Measurements from ENCODE around the gene MRPS15.
"Not testable (repeated sequence)": the region's sequence is repeated elsewhere in the genome, so short reads cannot be mapped to it uniquely, and the experiment has no call there.

The MRPS15 gene

DNA sequence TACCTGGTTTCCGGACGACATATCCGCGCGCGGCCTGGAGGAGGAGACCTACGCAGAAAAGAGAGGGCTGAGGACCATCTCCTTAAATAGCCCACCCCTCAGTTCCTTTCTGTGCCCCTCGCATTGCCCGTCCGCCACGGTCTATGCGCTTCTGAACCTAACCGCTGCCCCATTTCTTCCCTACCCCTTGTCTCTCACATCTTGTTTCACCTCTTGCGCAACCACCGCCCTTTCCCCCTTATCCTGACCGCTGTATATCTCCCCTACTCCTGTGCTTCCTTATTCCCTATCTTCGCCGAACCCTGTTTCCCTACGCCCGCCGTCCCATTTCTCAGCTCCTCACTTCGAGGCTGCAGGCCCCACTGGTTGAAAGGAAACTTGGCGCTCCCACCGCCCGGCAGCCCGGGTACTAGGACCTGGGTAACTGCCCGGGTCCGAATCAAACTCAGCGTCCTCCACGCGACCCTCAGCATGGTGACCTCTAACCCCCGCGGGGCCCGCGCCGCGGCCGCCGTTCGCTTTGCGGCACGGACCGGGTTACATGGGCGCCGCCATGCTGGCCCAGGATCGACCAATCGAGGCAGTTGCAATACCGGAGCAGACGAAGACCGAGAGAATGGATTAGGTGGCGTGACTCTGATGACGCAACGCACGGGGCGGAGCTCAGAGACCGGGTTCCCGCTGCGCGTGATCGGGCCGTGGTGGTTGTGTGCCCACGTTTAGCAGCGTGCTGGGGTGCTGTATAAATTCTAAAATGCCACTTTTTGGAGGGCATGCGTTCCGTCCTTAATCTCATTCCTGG lies at the start of gene MRPS15:
MRPS15 (minus strand) TSS at position 582 of the 802 bp plus-strand sequence; CDS start at position 473, 109 bp downstream.
- Histone ChIP-seq H3K27me3 (ENCODE audit: low read depth, low read length) (no peaks in the 10 kb centered on the region), H3K9me3 (ENCODE audit: control insufficient read depth in 1 of 2, low read length in 2 of 2) (no peaks in the 10 kb centered on the region), H3K27ac (ENCODE audit: low read length) (peak within 1 kb of the TSS; percentile 94), H3K4me1 (ENCODE audit: control insufficient read depth in 1 of 2, insufficient read depth in 2 of 2, low read length in 2 of 2) (peaks cover 7 to 23% of the 10 kb centered on the region in 2 donors), H3K4me3 (ENCODE audit: low read depth in 1 of 2, low read length in 2 of 2) (peak within 1 kb of the TSS; percentile 98 to 99), H3K36me3 (ENCODE audit: control insufficient read depth in 1 of 2, insufficient read depth in 2 of 2, low read length in 2 of 2) (peaks cover 25 to 32% of the 10 kb centered on the region in 2 donors)

DNA sequence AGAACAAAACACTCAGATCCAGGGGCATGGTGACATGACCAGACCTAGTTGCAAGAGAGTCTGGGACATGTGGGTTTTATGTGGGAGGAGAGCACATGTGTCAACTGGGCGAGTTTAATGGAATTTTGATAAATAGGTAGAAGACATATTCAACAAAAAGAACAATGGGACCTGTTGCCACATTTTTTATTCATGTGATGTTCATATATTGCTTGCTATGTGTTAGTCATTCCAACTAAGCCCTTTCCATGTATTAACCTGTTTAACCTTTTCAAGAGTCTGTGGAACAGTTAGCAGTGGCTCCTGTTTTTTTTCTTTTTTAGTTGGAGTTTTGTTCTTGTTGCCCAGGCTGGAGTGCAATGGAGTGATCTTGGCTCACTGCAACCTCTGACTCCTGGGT lies 48.7 kb upstream of the MRPS15 start:
- Histone ChIP-seq H3K36me3 (ENCODE audit: control insufficient read depth in 1 of 2, insufficient read depth in 2 of 2, low read length in 2 of 2) (no peaks in the 10 kb centered on the region), H3K27ac (ENCODE audit: low read length) (no peak overlapping the region), H3K27me3 (ENCODE audit: low read depth, low read length) (no peaks in the 10 kb centered on the region), H3K4me1 (ENCODE audit: control insufficient read depth in 1 of 2, insufficient read depth in 2 of 2, low read length in 2 of 2) (no peaks in the 10 kb centered on the region), H3K9me3 (ENCODE audit: control insufficient read depth in 1 of 2, low read length in 2 of 2) (no peaks in the 10 kb centered on the region), H3K4me3 (ENCODE audit: low read depth in 1 of 2, low read length in 2 of 2) (no peak overlapping the region)

- H3K4me1 ChIP-seq (ENCODE audit: control insufficient read depth in 1 of 2, insufficient read depth in 2 of 2, low read length in 2 of 2): no peaks in the 10 kb centered on the region
- no peaks in the 10 kb centered on the region for H3K36me3 ChIP-seq (ENCODE audit: control insufficient read depth in 1 of 2, insufficient read depth in 2 of 2, low read length in 2 of 2)
- H3K4me3 ChIP-seq (ENCODE audit: low read depth in 1 of 2, low read length in 2 of 2): no peak overlapping the region
- no peaks in the 10 kb centered on the region for H3K9me3 ChIP-seq (ENCODE audit: control insufficient read depth in 1 of 2, low read length in 2 of 2)
- no peak overlapping the region for H3K27ac ChIP-seq (ENCODE audit: low read length)
- H3K27me3 ChIP-seq (ENCODE audit: low read depth, low read length): no peaks in the 10 kb centered on the region
Observed at GRCh38 chr1:36511804-36512798, 47.9 kb upstream of the MRPS15 start.

GRCh38 chr1:36511220-36511619 lies 47.0 kb upstream of the MRPS15 start:
- H3K27me3 ChIP-seq (ENCODE audit: low read depth, low read length); H3K36me3 ChIP-seq (ENCODE audit: control insufficient read depth in 1 of 2, insufficient read depth in 2 of 2, low read length in 2 of 2); H3K4me1 ChIP-seq (ENCODE audit: control insufficient read depth in 1 of 2, insufficient read depth in 2 of 2, low read length in 2 of 2); H3K27ac ChIP-seq (ENCODE audit: low read length); H3K9me3 ChIP-seq (ENCODE audit: control insufficient read depth in 1 of 2, low read length in 2 of 2); H3K4me3 ChIP-seq (ENCODE audit: low read depth in 1 of 2, low read length in 2 of 2): not testable (repeated sequence)

DNA sequence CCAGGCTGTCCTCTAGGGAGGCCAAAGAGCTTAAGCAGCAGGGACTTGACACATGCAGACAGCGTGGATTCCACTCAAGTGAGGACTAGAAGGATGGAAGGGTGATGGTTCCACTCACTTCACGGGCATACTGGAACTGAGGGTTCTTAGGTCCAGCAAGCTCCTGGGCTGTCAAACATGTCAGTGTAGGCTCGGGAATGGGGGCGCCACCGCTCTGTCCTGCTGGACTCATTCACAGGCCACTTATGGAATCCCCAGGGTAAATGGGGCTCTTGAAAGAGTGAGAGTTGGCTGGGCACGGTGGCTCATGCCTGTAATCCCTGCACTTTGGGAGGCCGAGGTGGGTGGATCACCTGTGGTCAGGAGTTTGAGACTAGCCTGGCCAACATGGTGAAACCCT lies 46.2 kb upstream of the MRPS15 start:
- Histone ChIP-seq H3K4me3 (ENCODE audit: low read depth in 1 of 2, low read length in 2 of 2) (no peak overlapping the region), H3K27me3 (ENCODE audit: low read depth, low read length) (no peaks in the 10 kb centered on the region)

GRCh38 chr1:36508257-36508656 lies 44.1 kb upstream of the MRPS15 start:
- Histone ChIP-seq H3K4me1 (ENCODE audit: control insufficient read depth in 1 of 2, insufficient read depth in 2 of 2, low read length in 2 of 2) (no peaks in the 10 kb centered on the region), H3K27ac (ENCODE audit: low read length) (no peak overlapping the region), H3K36me3 (ENCODE audit: control insufficient read depth in 1 of 2, insufficient read depth in 2 of 2, low read length in 2 of 2) (no peaks in the 10 kb centered on the region), H3K4me3 (ENCODE audit: low read depth in 1 of 2, low read length in 2 of 2) (no peak overlapping the region), H3K27me3 (ENCODE audit: low read depth, low read length) (no peaks in the 10 kb centered on the region), H3K9me3 (ENCODE audit: control insufficient read depth in 1 of 2, low read length in 2 of 2) (no peaks in the 10 kb centered on the region)

More for the DNA sequence above, 46.2 kb upstream of the MRPS15 start:
- Histone ChIP-seq H3K36me3 (ENCODE audit: control insufficient read depth in 1 of 2, insufficient read depth in 2 of 2, low read length in 2 of 2) (no peaks in the 10 kb centered on the region), H3K27ac (ENCODE audit: low read length) (no peak overlapping the region), H3K4me1 (ENCODE audit: control insufficient read depth in 1 of 2, insufficient read depth in 2 of 2, low read length in 2 of 2) (no peaks in the 10 kb centered on the region), H3K9me3 (ENCODE audit: control insufficient read depth in 1 of 2, low read length in 2 of 2) (no peaks in the 10 kb centered on the region)

DNA sequence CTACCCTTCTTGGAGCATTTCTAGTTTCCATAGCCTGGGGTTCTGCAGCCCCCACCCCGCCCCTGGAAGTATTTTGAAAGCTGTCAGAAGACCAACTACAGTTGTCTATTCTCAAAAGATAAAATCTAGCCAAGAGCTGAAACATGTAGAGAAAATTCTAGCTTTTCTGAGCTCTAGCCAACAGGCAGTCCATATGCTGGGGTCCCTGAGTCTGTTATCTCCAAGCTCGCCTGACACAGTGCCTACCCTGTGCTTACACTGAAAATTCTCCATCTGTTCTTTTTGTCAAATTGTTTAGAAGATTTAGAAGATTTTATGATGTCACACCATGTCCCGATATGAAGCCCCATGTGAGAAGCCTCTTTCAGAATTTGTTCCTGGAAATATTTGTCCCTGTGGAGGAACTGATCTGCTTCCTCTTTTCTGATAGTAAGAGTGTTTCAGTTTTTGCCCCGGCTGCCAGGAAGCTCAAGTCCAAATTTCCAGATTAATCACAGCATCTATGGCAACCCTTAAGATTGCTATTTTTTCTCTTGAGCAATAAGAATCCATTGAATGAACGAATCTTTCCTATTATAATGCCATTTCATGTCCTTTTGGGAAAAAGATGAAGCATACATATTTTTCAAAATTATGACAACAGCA lies 42.2 kb upstream of the MRPS15 start:
- Histone ChIP-seq H3K9me3 (ENCODE audit: control insufficient read depth in 1 of 2, low read length in 2 of 2) (no peaks in the 10 kb centered on the region), H3K27ac (ENCODE audit: low read length) (no peak overlapping the region), H3K4me1 (ENCODE audit: control insufficient read depth in 1 of 2, insufficient read depth in 2 of 2, low read length in 2 of 2) (no peaks in the 10 kb centered on the region), H3K4me3 (ENCODE audit: low read depth in 1 of 2, low read length in 2 of 2) (no peak overlapping the region), H3K27me3 (ENCODE audit: low read depth, low read length) (no peaks in the 10 kb centered on the region), H3K36me3 (ENCODE audit: control insufficient read depth in 1 of 2, insufficient read depth in 2 of 2, low read length in 2 of 2) (no peaks in the 10 kb centered on the region)

DNA sequence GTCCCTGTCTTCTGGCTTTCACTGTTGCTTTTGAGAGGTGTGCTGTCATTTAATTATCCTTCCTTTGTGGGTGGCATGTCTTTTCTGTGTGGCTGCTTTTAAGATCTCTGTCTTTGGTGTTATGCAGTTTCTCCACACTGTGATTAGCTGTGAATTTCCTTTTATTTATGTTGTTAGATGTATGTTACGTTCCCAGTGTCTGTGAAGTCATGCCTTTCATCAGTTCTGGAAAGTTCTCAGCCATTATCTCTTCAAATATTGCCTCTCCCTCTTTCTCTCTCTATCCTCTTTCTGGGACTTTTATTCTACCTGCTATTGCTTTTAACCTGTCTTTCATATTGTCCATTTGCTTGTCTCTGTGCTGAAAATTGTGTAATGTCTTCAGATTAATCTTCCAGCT lies 39.5 kb upstream of the MRPS15 start:
- no peaks in the 10 kb centered on the region for H3K36me3 ChIP-seq (ENCODE audit: control insufficient read depth in 1 of 2, insufficient read depth in 2 of 2, low read length in 2 of 2)
- H3K4me1 ChIP-seq (ENCODE audit: control insufficient read depth in 1 of 2, insufficient read depth in 2 of 2, low read length in 2 of 2): no peaks in the 10 kb centered on the region
- H3K4me3 ChIP-seq (ENCODE audit: low read depth in 1 of 2, low read length in 2 of 2): no peak overlapping the region
- no peak overlapping the region for H3K27ac ChIP-seq (ENCODE audit: low read length)
- H3K27me3 ChIP-seq (ENCODE audit: low read depth, low read length): no peaks in the 10 kb centered on the region
- H3K9me3 ChIP-seq (ENCODE audit: control insufficient read depth in 1 of 2, low read length in 2 of 2): no peaks in the 10 kb centered on the region

DNA sequence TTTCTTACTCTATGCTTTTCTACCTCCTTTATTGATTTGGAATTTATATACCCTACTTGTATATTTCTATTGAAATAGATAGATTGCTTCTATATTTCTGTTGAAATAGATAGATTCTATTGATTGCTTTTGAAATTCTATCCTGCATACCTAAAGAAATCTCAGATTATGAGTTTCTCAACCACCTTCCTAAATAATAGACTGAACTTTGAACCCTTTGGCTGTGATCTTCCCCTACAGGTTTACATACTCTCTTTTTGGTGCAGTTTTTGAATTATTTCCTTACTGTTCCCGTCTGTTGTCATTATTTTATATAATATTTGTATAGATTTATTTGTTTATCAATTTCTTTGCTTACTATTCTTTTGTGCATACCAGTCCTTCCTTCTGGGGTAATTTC lies 39.0 kb upstream of the MRPS15 start:
- Histone ChIP-seq H3K4me1 (ENCODE audit: control insufficient read depth in 1 of 2, insufficient read depth in 2 of 2, low read length in 2 of 2) (no peaks in the 10 kb centered on the region), H3K4me3 (ENCODE audit: low read depth in 1 of 2, low read length in 2 of 2) (no peak overlapping the region), H3K9me3 (ENCODE audit: control insufficient read depth in 1 of 2, low read length in 2 of 2) (no peaks in the 10 kb centered on the region), H3K36me3 (ENCODE audit: control insufficient read depth in 1 of 2, insufficient read depth in 2 of 2, low read length in 2 of 2) (no peaks in the 10 kb centered on the region), H3K27ac (ENCODE audit: low read length) (no peak overlapping the region), H3K27me3 (ENCODE audit: low read depth, low read length) (no peaks in the 10 kb centered on the region)

- H3K4me1 ChIP-seq (ENCODE audit: control insufficient read depth in 1 of 2, insufficient read depth in 2 of 2, low read length in 2 of 2): no peaks in the 10 kb centered on the region
- H3K9me3 ChIP-seq (ENCODE audit: control insufficient read depth in 1 of 2, low read length in 2 of 2): no peaks in the 10 kb centered on the region
- no peak overlapping the region for H3K4me3 ChIP-seq (ENCODE audit: low read depth in 1 of 2, low read length in 2 of 2)
- H3K36me3 ChIP-seq (ENCODE audit: control insufficient read depth in 1 of 2, insufficient read depth in 2 of 2, low read length in 2 of 2): no peaks in the 10 kb centered on the region
- H3K27ac ChIP-seq (ENCODE audit: low read length): no peak overlapping the region
- no peaks in the 10 kb centered on the region for H3K27me3 ChIP-seq (ENCODE audit: low read depth, low read length)
Observed at GRCh38 chr1:36502616-36503015, 38.4 kb upstream of the MRPS15 start.

- H3K4me1 ChIP-seq (ENCODE audit: control insufficient read depth in 1 of 2, insufficient read depth in 2 of 2, low read length in 2 of 2); H3K4me3 ChIP-seq (ENCODE audit: low read depth in 1 of 2, low read length in 2 of 2); H3K36me3 ChIP-seq (ENCODE audit: control insufficient read depth in 1 of 2, insufficient read depth in 2 of 2, low read length in 2 of 2); H3K9me3 ChIP-seq (ENCODE audit: control insufficient read depth in 1 of 2, low read length in 2 of 2); H3K27ac ChIP-seq (ENCODE audit: low read length); H3K27me3 ChIP-seq (ENCODE audit: low read depth, low read length): not testable (repeated sequence)
Observed at GRCh38 chr1:36501911-36502310, 37.7 kb upstream of the MRPS15 start.

Measured in muscle layer of duodenum (tissue), 2 donors.